ENCODE results near the gene MRPS27.
"Not testable (repeated sequence)": the region's sequence is repeated elsewhere in the genome, so short reads cannot be mapped to it uniquely, and the experiment has no call there.

DNA sequence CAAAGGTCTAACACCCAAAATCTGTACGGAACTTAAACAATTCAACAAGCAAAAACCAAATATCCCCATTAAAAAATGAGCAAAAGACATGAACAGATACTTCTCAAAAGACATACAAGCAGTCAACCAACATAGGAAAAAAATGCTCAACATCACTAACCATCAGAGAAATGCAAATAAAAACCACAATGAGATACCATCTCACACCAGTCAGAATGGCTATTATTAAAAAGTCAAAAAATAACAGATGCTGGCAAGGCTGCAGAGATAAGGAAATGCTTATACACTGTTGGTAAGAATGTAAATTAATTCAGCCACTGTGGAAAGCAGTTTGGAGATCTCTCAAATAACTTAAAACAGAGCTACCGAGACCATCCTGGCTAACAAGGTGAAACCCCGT lies 21.9 kb downstream of the MRPS27 start:
- TF ChIP-seq, protein P1, sequence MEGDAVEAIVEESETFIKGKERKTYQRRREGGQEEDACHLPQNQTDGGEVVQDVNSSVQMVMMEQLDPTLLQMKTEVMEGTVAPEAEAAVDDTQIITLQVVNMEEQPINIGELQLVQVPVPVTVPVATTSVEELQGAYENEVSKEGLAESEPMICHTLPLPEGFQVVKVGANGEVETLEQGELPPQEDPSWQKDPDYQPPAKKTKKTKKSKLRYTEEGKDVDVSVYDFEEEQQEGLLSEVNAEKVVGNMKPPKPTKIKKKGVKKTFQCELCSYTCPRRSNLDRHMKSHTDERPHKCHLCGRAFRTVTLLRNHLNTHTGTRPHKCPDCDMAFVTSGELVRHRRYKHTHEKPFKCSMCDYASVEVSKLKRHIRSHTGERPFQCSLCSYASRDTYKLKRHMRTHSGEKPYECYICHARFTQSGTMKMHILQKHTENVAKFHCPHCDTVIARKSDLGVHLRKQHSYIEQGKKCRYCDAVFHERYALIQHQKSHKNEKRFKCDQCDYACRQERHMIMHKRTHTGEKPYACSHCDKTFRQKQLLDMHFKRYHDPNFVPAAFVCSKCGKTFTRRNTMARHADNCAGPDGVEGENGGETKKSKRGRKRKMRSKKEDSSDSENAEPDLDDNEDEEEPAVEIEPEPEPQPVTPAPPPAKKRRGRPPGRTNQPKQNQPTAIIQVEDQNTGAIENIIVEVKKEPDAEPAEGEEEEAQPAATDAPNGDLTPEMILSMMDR (IDR thresholded peaks at IDR 0.05; ENCODE audit: low read depth, low read length, poor library complexity, severe bottlenecking) = not testable (repeated sequence)
- not testable (repeated sequence) for TF ChIP-seq EZH2phosphoT487 (IDR thresholded peaks at IDR 0.05; ENCODE audit: borderline replicate concordance, low read length)

All from DOHH2 (cell line).